PC-9 (cell line): ENCODE measurements around the gene DIP2C.

Source experiments
- CTCF ChIP-seq: fragments of 200-600 bp; sonication (generic); conservative IDR thresholded peaks from 2 replicates; pipeline ENCODE4 v1.6.1; 2017; ENCODE audit warnings: mixed run types, antibody characterized with exemption, mild to moderate bottlenecking, moderate library complexity
- EZH2 ChIP-seq: fragments of 200-600 bp; sonication (generic); IDR thresholded peaks from 2 replicates; pipeline ENCODE4 v1.8.0; 2017; ENCODE audit warnings: antibody characterized with exemption, low read depth

GRCh38 chr10:478471-479245 is 210.8 kb downstream of the DIP2C start:
- TF ChIP-seq CTCF = no peak
- no peak for TF ChIP-seq EZH2
